ENCODE measurements around the gene EFNA4. TPM values are rescaled to one million over a fixed set of nuclear protein-coding genes. Genes with fewer than 3 reads are reported as not detected.

The EFNA4 gene
- total RNA-seq, 4 donors from 2014 or later = 0.41 to 0.87 (median 0.80) TPM

GRCh38 chr1:155016231-155016831 is 47.2 kb upstream of the EFNA4 start:
- ATAC-seq = no peak
- Histone ChIP-seq H3K4me3 (peak overlapping the region in 2 of 4 donors; percentile 48 to 51), H3K9me3 (no peaks in the 10 kb centered on the region), H3K4me1 (peaks cover 30 to 36% of the 10 kb centered on the region in 2 donors), H3K36me3 (peaks cover 0 to 13% of the 10 kb centered on the region in 2 donors), H3K27ac (peak overlapping the region; percentile 80 to 95 (median 86)), H3K27me3 (no peaks in the 10 kb centered on the region)
- peak in 1 of 2 donors; percentile 39 for DNase-seq
- no peak for TF ChIP-seq POLR2A (IDR thresholded peaks at IDR 0.05)
- no peak for TF ChIP-seq CTCF (IDR thresholded peaks at IDR 0.05 in 4 of 5, conservative IDR thresholded peaks at IDR 0.05 in 1 of 5)
- in situ Hi-C loops (cut with MboI; ENCODE audit: low sequenced_read_pairs in 4 of 4) = loop anchor here in 2 of 4 donors (10.0 kb wide), 1 partner anchor 52 kb away; the partner anchor contains the start of gene PYGO2 (in 2 of the 2)
- intact Hi-C loops (cut with DNase I; ENCODE audit: low total_unique reads) = loop anchor here (2.0 kb wide), 2 partner anchors 34 to 68 kb away; partner anchors contain the start of gene ADAM15

- Histone ChIP-seq H3K36me3 (peaks cover 0 to 13% of the 10 kb centered on the region in 2 donors), H3K9me3 (no peaks in the 10 kb centered on the region), H3K27ac (peak overlapping the region; percentile 80 to 95 (median 86)), H3K4me3 (peak overlapping the region; percentile 48 to 52 (median 50)), H3K27me3 (no peaks in the 10 kb centered on the region), H3K4me1 (peaks cover 21 to 26% of the 10 kb centered on the region in 2 donors)
- DNase-seq (peak; percentile 70 to 90), ATAC-seq (peak; percentile 84 to 88)
- in situ Hi-C loops (cut with MboI; ENCODE audit: low sequenced_read_pairs in 4 of 4) = loop anchor here in 2 of 4 donors (10.0 kb wide), 1 partner anchor 52 kb away; the partner anchor contains the start of gene PYGO2 (in 2 of the 2)
- TF ChIP-seq POLR2A (IDR thresholded peaks at IDR 0.05) = peak; percentile 37 to 47
- peak; percentile 96 to 100 (median 97) for TF ChIP-seq CTCF (IDR thresholded peaks at IDR 0.05 in 4 of 5, conservative IDR thresholded peaks at IDR 0.05 in 1 of 5)
- intact Hi-C loops (cut with DNase I; ENCODE audit: low total_unique reads) = loop anchor here (1.0 to 2.0 kb wide), 4 partner anchors 15 to 68 kb away; partner anchors contain the start of genes ADAM15, PYGO2 and ZBTB7B
Observed at GRCh38 chr1:155017041-155017945, 46.2 kb upstream of the EFNA4 start.

GRCh38 chr1:155017946-155018316 is 45.6 kb upstream of the EFNA4 start:
- Histone ChIP-seq H3K9me3 (no peaks in the 10 kb centered on the region), H3K27me3 (no peaks in the 10 kb centered on the region), H3K27ac (peak overlapping the region; percentile 80 to 95 (median 86)), H3K4me3 (peak overlapping the region; percentile 48 to 52 (median 50)), H3K4me1 (peaks cover 17 to 20% of the 10 kb centered on the region in 2 donors), H3K36me3 (peaks cover 0 to 13% of the 10 kb centered on the region in 2 donors)
- DNase-seq (no peak), ATAC-seq (no peak)
- TF ChIP-seq POLR2A (IDR thresholded peaks at IDR 0.05) (no peak), CTCF (IDR thresholded peaks at IDR 0.05 in 4 of 5, conservative IDR thresholded peaks at IDR 0.05 in 1 of 5) (no peak)
- in situ Hi-C loops (cut with MboI; ENCODE audit: low sequenced_read_pairs in 4 of 4) (loop anchor here in 2 of 4 donors (10.0 kb wide), 1 partner anchor 53 kb away; the partner anchor contains the start of gene PYGO2 (in 2 of the 2)), intact Hi-C loops (cut with DNase I; ENCODE audit: low total_unique reads) (loop anchor here (1.0 to 2.0 kb wide), 4 partner anchors 16 to 67 kb away; partner anchors contain the start of genes ADAM15, PYGO2 and ZBTB7B)

- peaks cover 13 to 20% of the 10 kb centered on the region in 2 donors for H3K4me1 ChIP-seq
- no peaks in the 10 kb centered on the region for H3K27me3 ChIP-seq
- in situ Hi-C loops (cut with MboI; ENCODE audit: low sequenced_read_pairs in 4 of 4) = loop anchor here in 2 of 4 donors (10.0 kb wide), 1 partner anchor 54 kb away; the partner anchor contains the start of gene PYGO2 (in 2 of the 2)
- H3K36me3 ChIP-seq = peaks cover 0 to 13% of the 10 kb centered on the region in 2 donors
- H3K4me3 ChIP-seq = no peak overlapping the region
- DNase-seq (no peak), ATAC-seq (no peak)
- H3K27ac ChIP-seq = peak overlapping the region in 1 of 4 donors; percentile 95
- intact Hi-C loops (cut with DNase I; ENCODE audit: low total_unique reads) = no loop called here
- TF ChIP-seq POLR2A (IDR thresholded peaks at IDR 0.05) (no peak), CTCF (IDR thresholded peaks at IDR 0.05 in 4 of 5, conservative IDR thresholded peaks at IDR 0.05 in 1 of 5) (no peak)
- no peaks in the 10 kb centered on the region for H3K9me3 ChIP-seq
Observed at GRCh38 chr1:155018617-155019348, 44.8 kb upstream of the EFNA4 start.
